Esophagus muscularis mucosa (tissue), 4 donors: ENCODE measurements around the gene ST3GAL3. TPM values are rescaled to one million over a fixed set of nuclear protein-coding genes. Genes with fewer than 3 reads are reported as not detected.

ENCODE experiments used
- DNase-seq: peaks from one replicate; pipeline ENCODE4 v3.0.0-alpha.2; 2017; ENCODE audit errors: extremely low spot score
- H3K27ac ChIP-seq, 4 donors: fragments of 200-600 bp; sonication (generic); replicated peaks in 1 of 4; 1 replicate in 3 of 4; 2 replicates in 1 of 4; pipeline ENCODE4 v1.5.1; 2016 to 2019; ENCODE audit warnings: mild to moderate bottlenecking in 1 of 4
- H3K27me3 ChIP-seq, 4 donors: fragments of 200-600 bp; sonication (generic); one replicate each; pipeline versions ENCODE4 v1.5.1 to v1.6.0; 2016 to 2019
- H3K36me3 ChIP-seq, 4 donors: fragments of 200-600 bp; sonication (generic); one replicate each; pipeline ENCODE4 v1.5.1; 2016 to 2019
- H3K4me1 ChIP-seq, 4 donors: fragments of 200-600 bp; sonication (generic); one replicate each; pipeline ENCODE4 v1.5.1; 2016 to 2019
- H3K4me3 ChIP-seq, 4 donors: fragments of 200-600 bp; sonication (generic); 1 replicate in 2 of 4; 2 replicates in 2 of 4; pipeline ENCODE4 v1.5.1; 2016 to 2019; ENCODE audit warnings: mild to moderate bottlenecking in 4 of 4, moderate library complexity in 1 of 4
- H3K9me3 ChIP-seq, 4 donors: fragments of 200-600 bp; sonication (generic); 1 replicate in 3 of 4; 2 replicates in 1 of 4; pipeline ENCODE4 v1.5.1; 2016 to 2019
- EP300 ChIP-seq: sonication (generic); formaldehyde crosslinking; IDR thresholded peaks from one replicate; pipeline ENCODE4 v1.6.1; 2017; ENCODE audit warnings: antibody characterized with exemption
- POLR2A ChIP-seq: fragments of 450-650 bp; IDR thresholded peaks from one replicate; pipeline ENCODE4 v1.6.1; 2017; ENCODE audit warnings: antibody characterized with exemption, moderate library complexity, mild to moderate bottlenecking, low read depth
- POLR2AphosphoS5 ChIP-seq, 2 donors: sonication (generic); formaldehyde crosslinking; IDR thresholded peaks; one replicate each; pipeline ENCODE4 v1.6.1; 2017; ENCODE audit warnings: antibody characterized with exemption in 2 of 2
- WGBS: methylation state at CpG from one replicate; pipeline ENCODE4 v1.1.5; 2018; 5-methylcytosine and 5-hydroxymethylcytosine counted together
- intact Hi-C: fragments of 100-400 bp; cut with DNase I; formaldehyde crosslinking; loops from one replicate; pipeline ENCODE4 v1.15.1; 2023
- total RNA-seq, 4 donors: library from RNA; depleted of rRNA; stranded (reverse); fragments of >200 nt; gene quantifications; one replicate each; pipeline versions ENCODE4 v1.1.0 to v1.2.1, GENCODE V29; 2016
- TF ChIP-seq, protein P1 (sequence below), 3 experiments: fragments of 200-600 bp in 2 of 3; fragments of 450-650 bp in 1 of 3; sonication (generic) in 2 of 3; IDR thresholded peaks; one replicate each; pipeline ENCODE4 v1.5.1; 2017 to 2019; ENCODE audit warnings: antibody characterized with exemption in 3 of 3, mild to moderate bottlenecking in 2 of 3, moderate library complexity in 1 of 3

The ST3GAL3 gene
- total RNA-seq, 4 donors from 2014 or later: 23.3 to 37.1 (median 30.1) TPM

DNA sequence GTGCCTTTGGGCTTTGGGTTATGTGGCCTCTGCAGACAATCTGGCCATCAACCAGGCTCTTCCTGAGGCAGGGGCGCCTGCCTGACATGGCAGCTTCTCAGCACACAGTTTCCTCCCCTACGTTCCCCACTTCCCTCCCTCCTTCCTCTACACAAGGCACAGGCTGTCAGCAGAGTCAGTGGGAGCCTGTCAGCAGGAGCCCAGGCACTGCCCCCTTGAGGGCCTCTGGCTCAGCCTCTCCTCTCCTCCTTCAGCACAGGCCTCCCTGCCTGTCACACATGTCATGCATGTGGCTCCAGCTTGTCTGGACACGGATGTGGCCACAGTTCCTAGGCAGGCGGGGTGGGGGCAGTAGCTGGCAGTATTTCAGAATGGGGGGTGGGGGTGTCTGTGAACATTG, 174.1 kb downstream of the ST3GAL3 start:
- WGBS: 77% methylated on average over 4 of the region's 4 CpGs
- DNase-seq: no peak
- H3K4me3 ChIP-seq: no peak overlapping the region
- intact Hi-C loops: no loop called here
- TF ChIP-seq POLR2AphosphoS5 (IDR thresholded peaks at IDR 0.05) (no peak), POLR2A (no peak), EP300 (no peak)
- TF ChIP-seq, protein P1, sequence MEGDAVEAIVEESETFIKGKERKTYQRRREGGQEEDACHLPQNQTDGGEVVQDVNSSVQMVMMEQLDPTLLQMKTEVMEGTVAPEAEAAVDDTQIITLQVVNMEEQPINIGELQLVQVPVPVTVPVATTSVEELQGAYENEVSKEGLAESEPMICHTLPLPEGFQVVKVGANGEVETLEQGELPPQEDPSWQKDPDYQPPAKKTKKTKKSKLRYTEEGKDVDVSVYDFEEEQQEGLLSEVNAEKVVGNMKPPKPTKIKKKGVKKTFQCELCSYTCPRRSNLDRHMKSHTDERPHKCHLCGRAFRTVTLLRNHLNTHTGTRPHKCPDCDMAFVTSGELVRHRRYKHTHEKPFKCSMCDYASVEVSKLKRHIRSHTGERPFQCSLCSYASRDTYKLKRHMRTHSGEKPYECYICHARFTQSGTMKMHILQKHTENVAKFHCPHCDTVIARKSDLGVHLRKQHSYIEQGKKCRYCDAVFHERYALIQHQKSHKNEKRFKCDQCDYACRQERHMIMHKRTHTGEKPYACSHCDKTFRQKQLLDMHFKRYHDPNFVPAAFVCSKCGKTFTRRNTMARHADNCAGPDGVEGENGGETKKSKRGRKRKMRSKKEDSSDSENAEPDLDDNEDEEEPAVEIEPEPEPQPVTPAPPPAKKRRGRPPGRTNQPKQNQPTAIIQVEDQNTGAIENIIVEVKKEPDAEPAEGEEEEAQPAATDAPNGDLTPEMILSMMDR (IDR thresholded peaks at IDR 0.05): no peak
- H3K27me3 ChIP-seq: no peaks in the 10 kb centered on the region
- no peaks in the 10 kb centered on the region for H3K9me3 ChIP-seq
- H3K36me3 ChIP-seq: peaks cover 0 to 4% (median 0%) of the 10 kb centered on the region in 4 donors
- H3K27ac ChIP-seq: no peak overlapping the region
- H3K4me1 ChIP-seq: peaks cover 10 to 31% (median 16%) of the 10 kb centered on the region in 4 donors

DNA sequence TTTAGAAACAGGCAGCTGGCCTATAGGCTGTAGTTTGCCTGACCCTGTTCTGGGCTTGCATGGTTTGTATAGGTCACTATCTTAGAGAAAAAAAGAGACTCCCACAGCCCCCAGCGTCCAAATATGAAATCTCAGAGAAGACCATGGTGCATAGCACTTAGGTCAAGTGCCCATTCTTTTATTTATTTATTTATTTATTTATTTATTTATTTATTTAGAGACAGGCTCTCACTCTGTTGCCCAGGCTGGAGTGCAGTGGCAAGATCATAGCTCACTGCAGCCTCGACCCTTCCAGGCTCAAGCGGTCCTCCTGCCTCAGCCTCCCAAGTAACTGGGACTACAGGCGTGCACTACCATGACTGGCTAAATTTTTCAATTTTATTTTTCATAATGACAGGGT, 175.4 kb downstream of the ST3GAL3 start:
- Histone ChIP-seq H3K27me3 (no peaks in the 10 kb centered on the region), H3K4me3 (no peak overlapping the region), H3K4me1 (peaks cover 10 to 31% (median 16%) of the 10 kb centered on the region in 4 donors), H3K27ac (no peak overlapping the region), H3K36me3 (peaks cover 0 to 4% (median 0%) of the 10 kb centered on the region in 4 donors), H3K9me3 (no peaks in the 10 kb centered on the region)
- TF ChIP-seq EP300 (no peak), POLR2AphosphoS5 (IDR thresholded peaks at IDR 0.05) (no peak)
- intact Hi-C loops: no loop called here
- 96% methylated on average over 4 of the region's 4 CpGs for WGBS
- DNase-seq: no peak

DNA sequence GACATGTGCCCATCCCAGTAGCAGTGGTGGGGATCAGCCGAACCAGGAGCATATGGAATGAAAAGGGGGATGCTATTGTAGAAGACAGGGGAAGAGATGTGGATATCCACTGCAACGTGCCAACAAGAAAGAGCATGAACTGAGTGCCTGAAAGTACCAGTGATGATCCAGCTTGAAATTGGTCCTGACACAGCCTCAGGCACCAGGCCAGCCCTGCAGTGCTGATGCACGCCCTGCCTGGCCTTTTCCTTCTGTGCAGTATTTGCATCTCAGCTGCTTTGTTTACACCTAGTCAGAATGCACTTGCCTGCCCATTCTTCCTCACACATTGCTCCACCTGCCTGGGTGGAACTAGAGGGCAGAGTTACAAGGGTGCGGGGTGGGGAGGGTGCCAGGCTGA, 176.0 kb downstream of the ST3GAL3 start:
- no peaks in the 10 kb centered on the region for H3K9me3 ChIP-seq
- no peak overlapping the region for H3K27ac ChIP-seq
- no peak for TF ChIP-seq POLR2AphosphoS5 (IDR thresholded peaks at IDR 0.05)
- TF ChIP-seq POLR2A: no peak
- no peak for TF ChIP-seq EP300
- no peak overlapping the region for H3K4me3 ChIP-seq
- intact Hi-C loops: no loop called here
- no peak for DNase-seq
- peaks cover 10 to 31% (median 16%) of the 10 kb centered on the region in 4 donors for H3K4me1 ChIP-seq
- 91% methylated on average over 4 of the region's 4 CpGs for WGBS
- peaks cover 0 to 4% (median 0%) of the 10 kb centered on the region in 4 donors for H3K36me3 ChIP-seq
- H3K27me3 ChIP-seq: no peaks in the 10 kb centered on the region

DNA sequence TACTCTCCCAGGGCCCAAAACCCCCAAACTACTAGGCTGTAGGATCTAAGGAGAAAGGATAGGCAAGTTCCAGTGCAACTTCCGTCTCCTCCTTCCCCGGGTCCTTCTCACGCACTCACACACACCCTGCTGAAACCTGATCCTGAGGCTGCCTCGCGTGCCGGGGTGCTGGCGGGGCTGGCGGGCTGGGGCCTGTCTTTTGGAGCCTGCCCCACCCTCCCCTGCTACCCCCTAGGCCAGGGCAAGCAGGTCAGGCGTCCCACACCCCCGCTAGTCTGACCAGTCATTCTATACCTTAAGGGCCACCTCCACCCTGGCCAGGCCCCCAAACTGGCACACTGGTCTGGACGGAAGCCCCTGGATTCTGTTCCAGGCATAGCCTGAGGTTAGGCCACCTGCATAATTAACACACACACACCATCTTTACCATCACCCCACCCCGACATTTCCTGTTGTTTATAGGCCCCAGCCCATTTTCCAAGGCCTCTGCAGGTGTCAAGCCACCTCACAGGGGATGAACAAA, 178.0 kb downstream of the ST3GAL3 start:
- peaks cover 4 to 15% (median 8%) of the 10 kb centered on the region in 4 donors for H3K4me1 ChIP-seq
- no peak overlapping the region for H3K27ac ChIP-seq
- no peaks in the 10 kb centered on the region for H3K27me3 ChIP-seq
- no peak overlapping the region for H3K4me3 ChIP-seq
- no peaks in the 10 kb centered on the region for H3K9me3 ChIP-seq
- no peak for DNase-seq
- peaks cover 0 to 4% (median 0%) of the 10 kb centered on the region in 4 donors for H3K36me3 ChIP-seq
- 50% methylated on average over 1 of the region's 12 CpGs for WGBS
- intact Hi-C loops: no loop called here
- no peak for TF ChIP-seq POLR2A
- TF ChIP-seq, protein P1 (IDR thresholded peaks at IDR 0.05): no peak
- TF ChIP-seq POLR2AphosphoS5 (IDR thresholded peaks at IDR 0.05): no peak
- TF ChIP-seq EP300: no peak

DNA sequence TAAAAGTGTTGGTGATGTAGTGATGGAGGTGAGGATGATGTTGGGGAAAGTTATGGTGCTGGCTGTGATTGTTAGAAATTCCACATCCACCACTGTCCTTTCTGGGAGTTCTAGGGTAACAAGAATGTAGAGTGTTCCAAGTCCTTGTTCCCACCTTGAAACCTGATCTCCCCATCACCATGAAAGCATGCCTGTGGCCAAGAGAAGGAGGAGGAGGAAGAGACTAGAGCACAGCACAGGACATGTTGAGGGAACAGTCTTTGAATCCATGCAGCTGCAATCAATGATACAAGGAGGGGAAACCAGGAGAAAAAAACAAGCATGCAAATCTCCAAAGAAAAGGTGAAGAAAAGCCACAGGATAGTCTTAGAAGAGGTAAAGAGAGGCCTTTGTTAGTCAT, 180.4 kb downstream of the ST3GAL3 start:
- Histone ChIP-seq H3K36me3 (no peaks in the 10 kb centered on the region), H3K9me3 (no peaks in the 10 kb centered on the region), H3K4me1 (peaks cover 0 to under 1% (median 0%) of the 10 kb centered on the region in 4 donors), H3K27ac (no peak overlapping the region), H3K27me3 (no peaks in the 10 kb centered on the region), H3K4me3 (no peak overlapping the region)
- TF ChIP-seq EP300: no peak
- TF ChIP-seq, protein P1 (IDR thresholded peaks at IDR 0.05): no peak
- intact Hi-C loops: no loop called here
- no peak for DNase-seq

DNA sequence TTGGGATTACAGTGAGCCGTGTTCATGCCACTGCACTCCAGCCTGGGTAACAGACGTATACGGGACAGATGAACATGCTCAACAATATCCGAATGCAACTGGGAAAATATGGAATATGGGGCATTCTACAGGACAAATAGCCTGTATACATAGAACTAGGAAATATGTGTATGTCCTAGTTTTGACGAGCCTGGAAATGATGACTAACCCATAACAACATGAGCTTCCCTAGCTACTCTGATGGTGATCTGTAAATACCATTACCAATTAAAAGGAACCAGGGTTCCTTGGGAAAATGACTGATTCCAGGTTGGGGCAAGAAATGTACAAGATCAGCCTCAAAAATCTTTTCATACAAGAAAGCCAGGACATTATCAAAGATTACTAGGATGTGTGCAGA, 183.5 kb downstream of the ST3GAL3 start:
- H3K27ac ChIP-seq: no peak overlapping the region
- 94% methylated on average over 5 of the region's 5 CpGs for WGBS
- intact Hi-C loops: no loop called here
- H3K9me3 ChIP-seq: no peaks in the 10 kb centered on the region
- peaks cover 0 to 5% (median 1%) of the 10 kb centered on the region in 4 donors for H3K4me1 ChIP-seq
- TF ChIP-seq POLR2A (no peak), EP300 (no peak), POLR2AphosphoS5 (IDR thresholded peaks at IDR 0.05) (no peak)
- TF ChIP-seq, protein P1 (IDR thresholded peaks at IDR 0.05): no peak
- DNase-seq: no peak
- H3K36me3 ChIP-seq: peaks cover 0 to 17% (median 0%) of the 10 kb centered on the region in 4 donors
- H3K27me3 ChIP-seq: no peaks in the 10 kb centered on the region
- no peak overlapping the region for H3K4me3 ChIP-seq
